HEK293 (cell line): ENCODE measurements around the gene MYH14.

Source experiments
- CTCF ChIA-PET: fragments of 350-600 bp; formaldehyde crosslinking; extraction: SDS; loops from one replicate; lab custom pipeline; 2021; ENCODE audit warnings: antibody characterized with exemption; lab: Yijun Ruan, JAX
- POLR2A ChIA-PET: fragments of 300-600 bp; formaldehyde crosslinking; extraction: SDS; loops from one replicate; lab custom pipeline; 2020; ENCODE audit warnings: antibody characterized with exemption, inconsistent platforms; lab: Yijun Ruan, JAX
- H3K27ac ChIP-seq: fragments of 200-500 bp; sonication (Bioruptor generic); 2 replicates; pipeline ENCODE4 v1.5.1; 2014; ENCODE audit warnings: low read depth, low read length, control low read depth, inconsistent platforms; ENCODE audit errors: extremely low read depth
- H3K36me3 ChIP-seq, 2 experiments: fragments of 200-500 bp in 1 of 2; sonication (Bioruptor generic) in 1 of 2; 1 replicate in 1 of 2; 2 replicates in 1 of 2; pipeline ENCODE4 v1.5.1; 2014 to 2017; ENCODE audit warnings: inconsistent platforms in 2 of 2, low read length in 2 of 2; ENCODE audit not compliant: control insufficient read depth in 2 of 2, insufficient read depth in 1 of 2
- H3K4me1 ChIP-seq: fragments of 200-500 bp; sonication (Bioruptor generic); 2 replicates; pipeline ENCODE4 v1.5.1; 2014; ENCODE audit warnings: mild to moderate bottlenecking, low read length, inconsistent platforms; ENCODE audit not compliant: control insufficient read depth, insufficient read depth
- H3K4me3 ChIP-seq: 2 replicates; pipeline ENCODE4 v1.5.1; 2011; ENCODE audit warnings: low read depth, mild to moderate bottlenecking, control low read depth, low read length, moderate library complexity
- H3K9me3 ChIP-seq: fragments of 200-500 bp; sonication (Bioruptor generic); 2 replicates; pipeline ENCODE4 v1.5.1; 2014; ENCODE audit warnings: low read depth, low read length, inconsistent platforms; ENCODE audit not compliant: control insufficient read depth, insufficient read depth
- AEBP2 ChIP-seq: fragments of 450-650 bp; formaldehyde crosslinking; IDR thresholded peaks from 2 replicates; pipeline ENCODE4 v1.5.1; 2016; ENCODE audit warnings: missing biosample characterization, missing genetic modification characterization, borderline replicate concordance
- ELK4 ChIP-seq: IDR thresholded peaks from 2 replicates; pipeline ENCODE4 v1.6.1; 2011; ENCODE audit warnings: mild to moderate bottlenecking, low read depth, low read length, borderline replicate concordance
- GLI4 ChIP-seq: fragments of 450-650 bp; formaldehyde crosslinking; IDR thresholded peaks from 2 replicates; pipeline ENCODE4 v1.5.1; 2016; ENCODE audit warnings: missing biosample characterization, missing genetic modification characterization
- GLIS2 ChIP-seq: fragments of 450-650 bp; formaldehyde crosslinking; IDR thresholded peaks from 2 replicates; pipeline ENCODE4 v1.5.1; 2016; ENCODE audit warnings: missing biosample characterization, missing genetic modification characterization
- HOXC10 ChIP-seq: sonication (generic); formaldehyde crosslinking; IDR thresholded peaks from 2 replicates; pipeline ENCODE4 v1.8.1; 2023; ENCODE audit warnings: mild to moderate bottlenecking, missing genetic modification reagents
- HOXD13 ChIP-seq: sonication (generic); formaldehyde crosslinking; IDR thresholded peaks from 2 replicates; pipeline ENCODE4 v1.8.0; 2022; ENCODE audit warnings: missing genetic modification reagents, borderline replicate concordance
- KLF9 ChIP-seq: fragments of 450-650 bp; formaldehyde crosslinking; IDR thresholded peaks from 2 replicates; pipeline ENCODE4 v1.5.1; 2016; ENCODE audit warnings: missing biosample characterization, missing genetic modification characterization, low read depth
- PRDM1 ChIP-seq: fragments of 450-650 bp; formaldehyde crosslinking; IDR thresholded peaks from 2 replicates; pipeline ENCODE4; 2016; ENCODE audit warnings: missing biosample characterization, missing genetic modification characterization
- ZEB2 ChIP-seq: fragments of 450-650 bp; formaldehyde crosslinking; IDR thresholded peaks from 2 replicates; pipeline ENCODE4 v1.5.1; 2016; ENCODE audit warnings: missing biosample characterization, missing genetic modification characterization
- ZFHX2 ChIP-seq: fragments of 450-650 bp; formaldehyde crosslinking; conservative IDR thresholded peaks from 2 replicates; pipeline ENCODE4 v1.5.1; 2016; ENCODE audit warnings: missing biosample characterization, missing genetic modification characterization
- ZFP3 ChIP-seq: fragments of 450-650 bp; formaldehyde crosslinking; IDR thresholded peaks from 2 replicates; pipeline ENCODE4 v1.5.1; 2016; ENCODE audit warnings: low read depth, missing biosample characterization, missing genetic modification characterization
- ZIC2 ChIP-seq: fragments of 450-650 bp; formaldehyde crosslinking; IDR thresholded peaks from 2 replicates; pipeline ENCODE4 v1.5.1; 2016; ENCODE audit warnings: missing biosample characterization, missing genetic modification characterization
- ZNF16 ChIP-seq: fragments of 450-650 bp; formaldehyde crosslinking; IDR thresholded peaks from 2 replicates; pipeline ENCODE4 v1.5.1; 2016; ENCODE audit warnings: low read depth, missing biosample characterization, missing genetic modification characterization
- ZNF174 ChIP-seq: fragments of 450-650 bp; formaldehyde crosslinking; IDR thresholded peaks from 2 replicates; pipeline ENCODE4 v1.5.0; 2017; ENCODE audit warnings: missing biosample characterization, mild to moderate bottlenecking, missing genetic modification characterization
- ZNF214 ChIP-seq: fragments of 450-650 bp; formaldehyde crosslinking; IDR thresholded peaks from 2 replicates; pipeline ENCODE4 v1.5.1; 2017; ENCODE audit warnings: missing biosample characterization, mild to moderate bottlenecking, missing genetic modification characterization, borderline replicate concordance
- ZNF24 ChIP-seq: fragments of 450-650 bp; formaldehyde crosslinking; IDR thresholded peaks from 2 replicates; pipeline ENCODE4 v1.5.1; 2016; ENCODE audit warnings: missing biosample characterization, missing genetic modification characterization
- ZNF292 ChIP-seq: fragments of 450-650 bp; formaldehyde crosslinking; IDR thresholded peaks from 2 replicates; pipeline ENCODE4 v1.5.1; 2016; ENCODE audit warnings: low read depth, missing biosample characterization, missing genetic modification characterization, borderline replicate concordance
- ZNF391 ChIP-seq: fragments of 450-650 bp; formaldehyde crosslinking; IDR thresholded peaks from 2 replicates; pipeline ENCODE4 v1.5.1; 2016; ENCODE audit warnings: low read depth, missing biosample characterization, missing genetic modification characterization, borderline replicate concordance
- ZNF426 ChIP-seq: fragments of 450-650 bp; formaldehyde crosslinking; IDR thresholded peaks from 2 replicates; pipeline ENCODE4 v1.5.1; 2017; ENCODE audit warnings: missing biosample characterization, missing genetic modification characterization, mild to moderate bottlenecking, inconsistent platforms, moderate library complexity
- ZNF48 ChIP-seq: fragments of 450-650 bp; formaldehyde crosslinking; IDR thresholded peaks from 2 replicates; pipeline ENCODE4 v1.5.1; 2016; ENCODE audit warnings: missing biosample characterization, missing genetic modification characterization
- ZNF548 ChIP-seq: fragments of 450-650 bp; formaldehyde crosslinking; IDR thresholded peaks from 2 replicates; pipeline ENCODE4 v1.5.1; 2016; ENCODE audit warnings: missing biosample characterization, missing genetic modification characterization
- ZNF664 ChIP-seq: fragments of 450-650 bp; formaldehyde crosslinking; IDR thresholded peaks from 2 replicates; pipeline ENCODE4 v1.5.1; 2016; ENCODE audit warnings: missing biosample characterization, missing genetic modification characterization
- ZNF670 ChIP-seq: fragments of 450-650 bp; formaldehyde crosslinking; IDR thresholded peaks from 2 replicates; pipeline ENCODE4 v1.5.1; 2016; ENCODE audit warnings: missing biosample characterization, missing genetic modification characterization, low read depth
- ZNF707 ChIP-seq: fragments of 450-650 bp; formaldehyde crosslinking; IDR thresholded peaks from 2 replicates; pipeline ENCODE4 v1.5.1; 2016; ENCODE audit warnings: missing biosample characterization, missing genetic modification characterization
- ZNF747 ChIP-seq: fragments of 450-650 bp; formaldehyde crosslinking; IDR thresholded peaks from 2 replicates; pipeline ENCODE4 v1.5.1; 2016; ENCODE audit warnings: missing biosample characterization, missing genetic modification characterization
- ZNF791 ChIP-seq: fragments of 450-650 bp; formaldehyde crosslinking; IDR thresholded peaks from 2 replicates; pipeline ENCODE4 v1.5.1; 2016; ENCODE audit warnings: missing biosample characterization, missing genetic modification characterization
- ZNF843 ChIP-seq: fragments of 450-650 bp; formaldehyde crosslinking; IDR thresholded peaks from 2 replicates; pipeline ENCODE4 v1.5.1; 2016; ENCODE audit warnings: missing biosample characterization, missing genetic modification characterization

MYH14 gene

DNA sequence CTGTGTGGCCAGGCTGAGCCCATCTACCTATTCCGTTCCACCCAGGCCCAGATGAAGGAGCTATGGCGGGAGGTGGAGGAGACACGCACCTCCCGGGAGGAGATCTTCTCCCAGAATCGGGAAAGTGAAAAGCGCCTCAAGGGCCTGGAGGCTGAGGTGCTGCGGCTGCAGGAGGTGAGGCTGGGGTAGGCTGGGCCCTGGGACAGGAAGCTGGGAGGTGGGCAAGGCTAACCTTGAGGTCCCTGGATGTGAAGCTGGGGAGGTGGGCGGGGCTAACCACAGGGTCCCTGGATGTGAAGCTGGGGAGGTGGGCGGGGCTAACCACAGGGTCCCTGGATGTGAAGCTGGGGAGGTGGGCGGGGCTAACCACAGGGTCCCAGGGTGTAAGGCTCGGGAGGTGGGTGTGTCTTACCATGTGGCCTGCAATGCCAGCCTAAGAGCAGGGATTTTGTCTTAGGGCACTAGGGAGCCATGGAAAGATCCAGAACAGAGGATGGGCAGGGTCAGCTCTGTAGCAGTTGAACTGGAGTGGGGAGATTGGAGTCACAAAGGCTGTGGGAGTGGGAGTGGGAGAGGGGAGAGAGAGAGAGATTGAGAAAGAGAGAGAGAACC is 88.9 kb downstream of the MYH14 start (continued):
- TF ChIP-seq ZNF391 (tag by site-specific recombination) (no peak), ZNF174 (tag by site-specific recombination) (no peak), ZNF24 (tag by site-specific recombination) (no peak), HOXD13 (no peak), ZNF48 (tag by site-specific recombination) (no peak), ELK4 (no peak), ZFHX2 (tag by site-specific recombination) (peak; percentile 50; the same call in 1 of the 2 replicates), ZIC2 (no peak), ZNF292 (tag by site-specific recombination) (no peak), ZNF670 (tag by site-specific recombination) (no peak), ZNF791 (no peak), ZNF548 (no peak), ZNF843 (no peak), ZNF214 (tag by site-specific recombination) (no peak), ZNF16 (tag by site-specific recombination) (peak; percentile 77), ZNF664 (tag by site-specific recombination) (no peak), ZNF426 (tag by site-specific recombination) (no peak), ZNF747 (tag by site-specific recombination) (no peak), PRDM1 (tag by site-specific recombination) (no peak), GLI4 (tag by site-specific recombination) (no peak), KLF9 (tag by site-specific recombination) (peak; percentile 52; the same call in 1 of the 2 replicates), GLIS2 (tag by site-specific recombination) (no peak), HOXC10 (CRISPR knock-in tag) (no peak), ZNF707 (tag by site-specific recombination) (no peak), ZEB2 (no peak)

DNA sequence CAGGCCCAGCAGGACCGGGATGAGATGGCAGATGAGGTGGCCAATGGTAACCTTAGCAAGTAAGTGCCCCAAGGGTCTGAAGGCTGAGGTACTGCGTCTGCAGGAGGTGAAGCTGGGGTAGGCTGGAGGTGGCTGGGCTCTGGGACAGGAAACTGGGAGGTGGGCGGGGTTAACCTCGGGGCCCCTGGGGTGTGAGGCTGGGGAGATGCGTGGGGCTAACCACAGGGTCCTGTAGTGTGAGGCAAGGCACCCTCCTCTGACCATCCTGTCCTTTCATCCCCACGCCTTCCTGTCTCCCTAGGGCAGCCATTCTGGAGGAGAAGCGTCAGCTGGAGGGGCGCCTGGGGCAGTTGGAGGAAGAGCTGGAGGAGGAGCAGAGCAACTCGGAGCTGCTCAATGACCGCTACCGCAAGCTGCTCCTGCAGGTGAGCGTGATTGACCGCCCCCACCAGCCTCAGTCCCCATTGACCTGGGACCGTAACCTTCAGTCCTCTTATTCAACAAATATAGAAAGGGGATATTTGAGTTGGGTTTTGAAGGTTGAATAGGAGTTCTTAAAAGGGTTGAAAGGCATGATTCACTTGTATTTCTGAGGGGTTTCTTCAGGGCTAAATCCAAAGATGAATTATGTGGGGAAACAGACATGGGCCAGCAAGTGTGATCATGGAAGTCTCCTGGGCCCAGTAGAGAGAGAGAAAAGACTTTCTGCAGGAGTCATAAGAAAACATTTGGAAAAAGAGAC is 90.0 kb downstream of the MYH14 start:
- Histone ChIP-seq H3K4me3 (no peak overlapping the region), H3K4me1 (no peaks in the 10 kb centered on the region), H3K27ac (no peak overlapping the region), H3K9me3 (no peaks in the 10 kb centered on the region), H3K36me3 (peaks cover 0 to 7% of the 10 kb centered on the region in 2 experiments; a peak in 2 of 3 replicates)
- POLR2A ChIA-PET, result no interaction called here
- TF ChIP-seq AEBP2 (tag by site-specific recombination) (no peak), ZFP3 (tag by site-specific recombination) (peak; percentile 78)
- CTCF ChIA-PET, result interaction anchor here (0.8 kb wide), 1 partner anchor 35 kb away, joined by 3 read pairs; no protein-coding TSS in a partner anchor
